HFF-Myc (cell line): ENCODE data around the gene AIF1L.
"Not testable (repeated sequence)": the region's sequence is repeated elsewhere in the genome, so short reads cannot be mapped to it uniquely, and the experiment has no call there.

ENCODE experiments used
- DNase-seq: peaks from one replicate; pipeline ENCODE4 v3.0.0-alpha.2; 2011; ENCODE audit warnings: low read depth; ENCODE audit errors: extremely low read depth
- H3K4me3 ChIP-seq: replicated peaks from 2 replicates; pipeline ENCODE4 v1.5.1; 2011; ENCODE audit warnings: low read depth, mild to moderate bottlenecking, control low read depth, low read length
- TF ChIP-seq, protein P1 (sequence below): IDR thresholded peaks from 2 replicates; pipeline ENCODE4 v1.5.1; 2012; ENCODE audit warnings: mild to moderate bottlenecking, low read depth, low read length, control low read depth; ENCODE audit errors: missing control alignments

AIF1L gene

DNA sequence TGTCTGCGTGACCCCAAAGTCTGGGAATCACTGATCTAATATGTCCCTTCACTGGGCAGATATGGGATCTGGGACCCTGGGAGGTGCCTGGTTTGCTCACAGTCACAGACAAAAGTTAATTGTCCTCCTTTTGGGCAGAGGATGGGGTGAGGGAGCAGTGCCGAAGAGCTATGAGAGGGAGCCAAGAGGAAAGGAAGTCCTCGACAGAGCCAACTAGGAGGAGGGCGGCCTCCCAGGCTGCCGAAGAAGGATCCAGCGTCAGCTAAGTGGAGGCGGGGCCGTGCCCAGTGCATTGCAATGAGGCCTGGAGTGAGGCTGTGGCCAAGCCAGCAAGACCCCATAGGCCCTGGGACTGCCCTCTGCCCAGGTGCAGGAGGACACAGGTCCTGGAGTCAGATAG, 11.4 kb downstream of the AIF1L start:
- no peak for DNase-seq

GRCh38 chr9:131111186-131111853, 15.0 kb downstream of the AIF1L start:
- TF ChIP-seq, protein P1, sequence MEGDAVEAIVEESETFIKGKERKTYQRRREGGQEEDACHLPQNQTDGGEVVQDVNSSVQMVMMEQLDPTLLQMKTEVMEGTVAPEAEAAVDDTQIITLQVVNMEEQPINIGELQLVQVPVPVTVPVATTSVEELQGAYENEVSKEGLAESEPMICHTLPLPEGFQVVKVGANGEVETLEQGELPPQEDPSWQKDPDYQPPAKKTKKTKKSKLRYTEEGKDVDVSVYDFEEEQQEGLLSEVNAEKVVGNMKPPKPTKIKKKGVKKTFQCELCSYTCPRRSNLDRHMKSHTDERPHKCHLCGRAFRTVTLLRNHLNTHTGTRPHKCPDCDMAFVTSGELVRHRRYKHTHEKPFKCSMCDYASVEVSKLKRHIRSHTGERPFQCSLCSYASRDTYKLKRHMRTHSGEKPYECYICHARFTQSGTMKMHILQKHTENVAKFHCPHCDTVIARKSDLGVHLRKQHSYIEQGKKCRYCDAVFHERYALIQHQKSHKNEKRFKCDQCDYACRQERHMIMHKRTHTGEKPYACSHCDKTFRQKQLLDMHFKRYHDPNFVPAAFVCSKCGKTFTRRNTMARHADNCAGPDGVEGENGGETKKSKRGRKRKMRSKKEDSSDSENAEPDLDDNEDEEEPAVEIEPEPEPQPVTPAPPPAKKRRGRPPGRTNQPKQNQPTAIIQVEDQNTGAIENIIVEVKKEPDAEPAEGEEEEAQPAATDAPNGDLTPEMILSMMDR, result no peak
- no peak overlapping the region for H3K4me3 ChIP-seq
- no peak for DNase-seq

More for the DNA sequence above, 11.4 kb downstream of the AIF1L start:
- H3K4me3 ChIP-seq, result no peak overlapping the region
- TF ChIP-seq, protein P1, result no peak

DNA sequence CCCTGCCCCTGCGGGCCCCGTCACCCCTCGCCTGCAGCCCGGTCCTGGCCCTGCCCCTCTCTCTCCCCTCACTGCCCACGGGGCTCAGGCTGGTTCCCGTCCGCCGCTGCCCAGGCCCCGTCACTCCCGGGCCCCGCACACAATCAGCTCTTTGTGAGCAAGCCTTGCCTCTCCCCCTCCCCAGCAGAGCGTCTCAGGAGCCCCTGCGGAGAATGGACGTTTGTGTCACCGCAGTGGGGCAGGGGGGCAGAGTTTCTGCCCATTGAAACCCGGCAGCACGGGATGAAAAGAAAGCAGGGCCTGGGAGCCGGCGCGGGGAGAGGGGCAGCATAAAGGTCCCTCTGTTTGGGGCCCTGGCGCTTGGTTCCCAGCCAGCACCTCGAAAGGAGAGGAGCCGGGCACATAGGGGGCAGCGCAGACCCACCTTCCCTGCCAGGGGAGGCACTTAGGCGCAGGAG, 15.6 kb downstream of the AIF1L start:
- TF ChIP-seq, protein P1, result no peak
- DNase-seq, result no peak
- H3K4me3 ChIP-seq, result no peak overlapping the region

DNA sequence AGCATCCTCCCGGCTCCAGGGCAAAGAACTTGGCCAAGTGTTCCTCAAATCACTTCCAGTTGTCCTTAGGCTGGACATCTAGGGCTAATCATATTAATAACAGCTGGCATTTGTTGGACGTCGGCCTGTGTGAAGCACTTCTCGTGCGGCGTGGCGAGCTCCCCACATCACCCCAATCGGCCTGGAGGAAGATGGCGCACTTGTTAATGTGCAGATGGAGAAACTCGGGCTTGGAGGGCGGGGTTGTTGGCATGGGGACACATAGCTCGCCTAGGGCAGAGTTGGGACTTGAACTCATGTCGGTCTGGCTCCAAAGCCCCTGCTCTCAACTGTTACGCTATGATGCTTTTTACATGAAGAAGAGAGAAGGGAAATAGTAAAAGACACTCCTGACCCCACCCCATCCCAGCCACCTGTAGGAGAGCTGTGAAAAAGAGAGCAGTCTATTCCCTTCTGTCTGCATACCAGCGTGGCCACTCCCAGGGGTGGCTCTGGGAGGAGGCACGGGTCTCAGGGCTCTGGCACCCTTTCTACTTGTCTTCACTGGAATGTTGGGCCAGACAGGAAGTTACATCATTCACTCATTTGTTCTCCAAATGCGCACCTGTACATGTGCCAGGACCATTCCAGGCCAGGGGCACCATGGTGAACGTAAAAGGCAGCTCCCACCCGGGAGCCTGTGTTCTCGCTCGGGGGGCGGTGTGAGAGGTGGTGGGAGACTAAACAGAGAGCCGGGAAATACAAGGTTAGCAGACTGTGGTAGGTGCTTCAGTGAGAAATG, 16.2 kb downstream of the AIF1L start:
- no peak for DNase-seq
- no peak overlapping the region for H3K4me3 ChIP-seq
- TF ChIP-seq, protein P1, result no peak

GRCh38 chr9:131113655-131114054, 17.3 kb downstream of the AIF1L start:
- no peak for DNase-seq
- H3K4me3 ChIP-seq, result no peak overlapping the region
- TF ChIP-seq, protein P1, result no peak

DNA sequence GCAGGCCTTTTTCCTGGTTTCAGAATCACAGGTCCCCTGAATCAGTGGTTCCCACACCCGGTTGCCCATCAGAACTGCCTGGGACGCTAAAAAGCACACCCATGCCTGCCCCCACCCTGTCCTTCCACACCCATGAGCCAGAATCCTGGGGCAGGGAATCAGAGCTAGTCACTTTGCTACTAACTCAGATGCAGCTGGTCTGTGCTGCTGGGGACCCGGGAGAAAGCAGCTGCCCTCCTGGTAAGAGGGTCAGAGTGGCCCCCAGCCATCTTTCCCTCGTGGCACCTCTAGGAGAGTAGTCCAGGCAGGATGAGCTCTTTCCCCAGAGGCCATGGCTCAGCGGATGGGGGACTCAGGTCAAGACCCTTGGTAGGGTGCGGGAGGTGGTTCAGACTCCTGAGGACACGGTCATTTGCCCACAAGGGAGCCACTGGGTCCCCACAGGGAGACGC, 17.8 kb downstream of the AIF1L start:
- TF ChIP-seq, protein P1, result no peak
- no peak overlapping the region for H3K4me3 ChIP-seq
- no peak for DNase-seq

DNA sequence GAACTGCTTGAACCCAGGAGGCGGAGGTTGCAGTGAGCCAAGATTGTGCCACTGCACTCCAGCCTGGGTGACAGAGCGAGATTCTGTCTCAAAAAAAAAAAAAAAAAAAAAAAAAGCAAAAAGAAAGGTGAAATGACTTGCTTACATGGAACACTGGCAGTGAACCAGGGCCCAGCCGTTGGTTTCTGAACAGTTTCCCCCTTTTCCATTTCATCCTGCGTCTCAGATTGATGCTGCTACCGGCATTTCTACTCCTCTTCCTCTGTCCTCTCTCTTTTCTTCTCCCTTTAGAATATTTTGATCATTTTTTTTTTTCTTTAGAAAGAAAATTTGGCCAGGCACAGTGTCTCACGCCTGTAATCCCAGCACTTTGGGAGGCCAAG, 19.0 kb downstream of the AIF1L start:
- DNase-seq, result not testable (repeated sequence)

More for the DNA sequence above, 19.0 kb downstream of the AIF1L start:
- H3K4me3 ChIP-seq, result not testable (repeated sequence)
